ENCODE results near the gene PICALM.

- TF ChIP-seq CTCF (conservative IDR thresholded peaks at IDR 0.05; ENCODE audit: low read length) (no peak), EZH2phosphoT487 (IDR thresholded peaks at IDR 0.05; ENCODE audit: borderline replicate concordance) (no peak)
These were observed 121.2 kb downstream of the PICALM start for GRCh38 chr11:85947431-85948272.

Measured in Loucy (cell line).